Neural cell (in vitro differentiated cells): ENCODE data around the gene CIAPIN1.

Experiments
- CTCF ChIP-seq: fragments of 450-650 bp; IDR thresholded peaks from 2 replicates; pipeline ENCODE4 v1.5.1; 2014; ENCODE audit warnings: antibody characterized with exemption, mild to moderate bottlenecking, moderate library complexity; ENCODE audit not compliant: poor library complexity, severe bottlenecking
- EZH2 ChIP-seq: fragments of 200-600, 300-800 bp; shearing (Covaris generic), sonication (generic); IDR thresholded peaks from 2 replicates; pipeline ENCODE4 v1.6.1; 2014; ENCODE audit warnings: antibody characterized with exemption, low read length, borderline replicate concordance, mild to moderate bottlenecking; ENCODE audit not compliant: insufficient read depth, poor library complexity, severe bottlenecking
- MXI1 ChIP-seq: fragments of 450-650 bp; conservative IDR thresholded peaks from 2 replicates; pipeline ENCODE4 v1.6.1; 2014; ENCODE audit warnings: antibody characterized with exemption, mild to moderate bottlenecking; ENCODE audit not compliant: poor library complexity, severe bottlenecking
- POLR2AphosphoS5 ChIP-seq: IDR thresholded peaks from 2 replicates; pipeline ENCODE4 v1.6.1; 2012
- RAD21 ChIP-seq: fragments of 450-650 bp; conservative IDR thresholded peaks from 2 replicates; pipeline ENCODE4 v1.6.1; 2014; ENCODE audit warnings: antibody characterized with exemption, mild to moderate bottlenecking, moderate library complexity
- SMC3 ChIP-seq: fragments of 450-650 bp; conservative IDR thresholded peaks from 2 replicates; pipeline ENCODE4 v1.6.1; 2014; ENCODE audit warnings: antibody characterized with exemption, mild to moderate bottlenecking, moderate library complexity; ENCODE audit not compliant: poor library complexity

- TF ChIP-seq CTCF (no peak), MXI1 (no peak), SMC3 (no peak), EZH2 (no peak), POLR2AphosphoS5 (no peak), RAD21 (no peak)
These were observed 15.8 kb upstream of the CIAPIN1 start for GRCh38 chr16:57462978-57463362.
